HEK293 (cell line): ENCODE data around the gene KIFBP.

Source experiments
- CTCF ChIA-PET: fragments of 350-600 bp; formaldehyde crosslinking; extraction: SDS; loops from one replicate; lab custom pipeline; 2021; ENCODE audit warnings: antibody characterized with exemption; lab: Yijun Ruan, JAX
- POLR2A ChIA-PET: fragments of 300-600 bp; formaldehyde crosslinking; extraction: SDS; loops from one replicate; lab custom pipeline; 2020; ENCODE audit warnings: antibody characterized with exemption, inconsistent platforms; lab: Yijun Ruan, JAX
- H3K27ac ChIP-seq: fragments of 200-500 bp; sonication (Bioruptor generic); 2 replicates; pipeline ENCODE4 v1.5.1; 2014; ENCODE audit warnings: low read depth, low read length, control low read depth, inconsistent platforms; ENCODE audit errors: extremely low read depth
- H3K36me3 ChIP-seq, 2 experiments: fragments of 200-500 bp in 1 of 2; sonication (Bioruptor generic) in 1 of 2; 1 replicate in 1 of 2; 2 replicates in 1 of 2; pipeline ENCODE4 v1.5.1; 2014 to 2017; ENCODE audit warnings: inconsistent platforms in 2 of 2, low read length in 2 of 2; ENCODE audit not compliant: control insufficient read depth in 2 of 2, insufficient read depth in 1 of 2
- H3K4me1 ChIP-seq: fragments of 200-500 bp; sonication (Bioruptor generic); 2 replicates; pipeline ENCODE4 v1.5.1; 2014; ENCODE audit warnings: mild to moderate bottlenecking, low read length, inconsistent platforms; ENCODE audit not compliant: control insufficient read depth, insufficient read depth
- H3K4me3 ChIP-seq: 2 replicates; pipeline ENCODE4 v1.5.1; 2011; ENCODE audit warnings: low read depth, mild to moderate bottlenecking, control low read depth, low read length, moderate library complexity
- H3K9me3 ChIP-seq: fragments of 200-500 bp; sonication (Bioruptor generic); 2 replicates; pipeline ENCODE4 v1.5.1; 2014; ENCODE audit warnings: low read depth, low read length, inconsistent platforms; ENCODE audit not compliant: control insufficient read depth, insufficient read depth
- FEZF1 ChIP-seq: fragments of 450-650 bp; formaldehyde crosslinking; IDR thresholded peaks from 2 replicates; pipeline ENCODE4 v1.5.1; 2016; ENCODE audit warnings: missing biosample characterization, missing genetic modification characterization
- KLF1 ChIP-seq: fragments of 450-650 bp; formaldehyde crosslinking; IDR thresholded peaks from 2 replicates; pipeline ENCODE4 v1.5.1; 2016; ENCODE audit warnings: missing biosample characterization, missing genetic modification characterization
- REST ChIP-seq: fragments of 450-650 bp; formaldehyde crosslinking; IDR thresholded peaks from 2 replicates; pipeline ENCODE4 v1.5.1; 2016; ENCODE audit warnings: missing biosample characterization, missing genetic modification characterization
- SP7 ChIP-seq: fragments of 450-650 bp; formaldehyde crosslinking; IDR thresholded peaks from 2 replicates; pipeline ENCODE4 v1.5.1; 2016; ENCODE audit warnings: missing biosample characterization, missing genetic modification characterization
- TSHZ1 ChIP-seq: fragments of 450-650 bp; formaldehyde crosslinking; IDR thresholded peaks from 2 replicates; pipeline ENCODE4 v1.5.1; 2016; ENCODE audit warnings: missing biosample characterization, missing genetic modification characterization, borderline replicate concordance
- ZBTB17 ChIP-seq: fragments of 450-650 bp; formaldehyde crosslinking; IDR thresholded peaks from 2 replicates; pipeline ENCODE4 v1.5.1; 2016; ENCODE audit warnings: missing biosample characterization, missing genetic modification characterization
- ZBTB21 ChIP-seq: fragments of 450-650 bp; formaldehyde crosslinking; IDR thresholded peaks from 2 replicates; pipeline ENCODE4 v1.5.1; 2017; ENCODE audit warnings: missing biosample characterization, missing genetic modification characterization
- ZFHX2 ChIP-seq: fragments of 450-650 bp; formaldehyde crosslinking; conservative IDR thresholded peaks from 2 replicates; pipeline ENCODE4 v1.5.1; 2016; ENCODE audit warnings: missing biosample characterization, missing genetic modification characterization
- ZFP69B ChIP-seq: fragments of 450-650 bp; formaldehyde crosslinking; IDR thresholded peaks from 2 replicates; pipeline ENCODE4 v1.5.1; 2016; ENCODE audit warnings: missing biosample characterization, missing genetic modification characterization
- ZNF132 ChIP-seq: fragments of 450-650 bp; formaldehyde crosslinking; IDR thresholded peaks from 2 replicates; pipeline ENCODE4 v1.5.1; 2017; ENCODE audit warnings: missing biosample characterization, missing genetic modification characterization, borderline replicate concordance
- ZNF148 ChIP-seq: fragments of 450-650 bp; formaldehyde crosslinking; IDR thresholded peaks from 2 replicates; pipeline ENCODE4 v1.5.0; 2017; ENCODE audit warnings: missing biosample characterization, missing genetic modification characterization, borderline replicate concordance
- ZNF16 ChIP-seq: fragments of 450-650 bp; formaldehyde crosslinking; IDR thresholded peaks from 2 replicates; pipeline ENCODE4 v1.5.1; 2016; ENCODE audit warnings: low read depth, missing biosample characterization, missing genetic modification characterization
- ZNF175 ChIP-seq: fragments of 450-650 bp; formaldehyde crosslinking; IDR thresholded peaks from 2 replicates; pipeline ENCODE4 v1.5.1; 2016; ENCODE audit warnings: missing biosample characterization, missing genetic modification characterization
- ZNF302 ChIP-seq: fragments of 450-650 bp; formaldehyde crosslinking; IDR thresholded peaks from 2 replicates; pipeline ENCODE4 v1.5.1; 2016; ENCODE audit warnings: missing biosample characterization, missing genetic modification characterization, low read depth
- ZNF335 ChIP-seq: fragments of 450-650 bp; formaldehyde crosslinking; conservative IDR thresholded peaks from 2 replicates; pipeline ENCODE4 v1.5.1; 2016; ENCODE audit warnings: missing biosample characterization, missing genetic modification characterization
- ZNF473 ChIP-seq: fragments of 450-650 bp; formaldehyde crosslinking; IDR thresholded peaks from 2 replicates; pipeline ENCODE4 v1.5.1; 2017; ENCODE audit warnings: missing biosample characterization, missing genetic modification characterization
- ZNF518A ChIP-seq: fragments of 450-650 bp; formaldehyde crosslinking; conservative IDR thresholded peaks from 2 replicates; pipeline ENCODE4 v1.5.1; 2016; ENCODE audit warnings: low read depth, missing biosample characterization, missing genetic modification characterization
- ZNF529 ChIP-seq: fragments of 450-650 bp; formaldehyde crosslinking; IDR thresholded peaks from 2 replicates; pipeline ENCODE4 v1.5.1; 2017; ENCODE audit warnings: missing genetic modification characterization, missing biosample characterization; ENCODE audit not compliant: insufficient replicate concordance
- ZSCAN18 ChIP-seq: fragments of 450-650 bp; formaldehyde crosslinking; IDR thresholded peaks from 2 replicates; pipeline ENCODE4 v1.5.1; 2016; ENCODE audit warnings: missing biosample characterization, missing genetic modification characterization
- ZSCAN23 ChIP-seq: fragments of 450-650 bp; formaldehyde crosslinking; IDR thresholded peaks from 2 replicates; pipeline ENCODE4 v1.5.1; 2016; ENCODE audit warnings: missing biosample characterization, missing genetic modification characterization

The KIFBP gene

GRCh38 chr10:68988530-68989316 lies at the start of gene KIFBP:
Gene KIFBP (plus strand): TSS chr10:68988803. CDS start chr10:68988833, 30 bp downstream.
- CTCF ChIA-PET = interaction anchor here (0.6 to 1.0 kb wide), 3 partner anchors 23 to 249 kb away, joined by 3 read pairs; no protein-coding TSS in a partner anchor
- H3K4me1 ChIP-seq = peaks cover 13% of the 10 kb centered on the region; the same call in 1 of the 2 replicates
- H3K9me3 ChIP-seq = no peaks in the 10 kb centered on the region
- POLR2A ChIA-PET = interaction anchor here (1.4 kb wide), 1 partner anchor 33 kb away, joined by 6 read pairs; the partner anchor contains the start of gene DDX21
- H3K36me3 ChIP-seq = peaks cover 11 to 28% of the 10 kb centered on the region in 2 experiments
- H3K27ac ChIP-seq = peak within 1 kb of the TSS; percentile 84
- H3K4me3 ChIP-seq = peak within 1 kb of the TSS; percentile 76
- TF ChIP-seq REST (tag by site-specific recombination) = peak; percentile 57; the same call in 1 of the 2 replicates
- peak; percentile 78 for TF ChIP-seq SP7 (tag by site-specific recombination)
- TF ChIP-seq ZNF148 (tag by site-specific recombination) = no peak
- no peak for TF ChIP-seq FEZF1 (tag by site-specific recombination)
- no peak for TF ChIP-seq ZNF16
- no peak for TF ChIP-seq ZSCAN18 (tag by site-specific recombination)
- TF ChIP-seq ZBTB21 (tag by site-specific recombination) = no peak
- peak; percentile 80 for TF ChIP-seq ZNF335 (tag by site-specific recombination)
- peak; percentile 18; the same call in 1 of the 2 replicates for TF ChIP-seq ZFHX2 (tag by site-specific recombination)
- TF ChIP-seq ZNF529 (tag by site-specific recombination) = no peak
- TF ChIP-seq ZNF175 (tag by site-specific recombination) = no peak
- no peak for TF ChIP-seq ZNF518A (tag by site-specific recombination)
- TF ChIP-seq ZNF302 (tag by site-specific recombination) = no peak
- TF ChIP-seq ZSCAN23 (tag by site-specific recombination) = 0 out of 2 replicates have a peak, but pooled peaks have one; percentile 50
- peak; percentile 63; the same call in 1 of the 2 replicates for TF ChIP-seq ZFP69B (tag by site-specific recombination)
- TF ChIP-seq ZNF132 (tag by site-specific recombination) = no peak
- TF ChIP-seq ZBTB17 = peak; percentile 85
- TF ChIP-seq ZNF473 (tag by site-specific recombination) = no peak
- peak; percentile 80 for TF ChIP-seq KLF1
- no peak for TF ChIP-seq TSHZ1 (tag by site-specific recombination)
